Measurements from ENCODE around the gene BACH2. TPM values are rescaled to one million over a fixed set of nuclear protein-coding genes. Genes with fewer than 3 reads are reported as not detected.

BACH2 gene
- total and polyA plus RNA-seq, 2 of the 8 experiments (the other 6 are each of a cell fraction or from before 2014, with no cell fraction given): 1.9 to 5.9 TPM

DNA sequence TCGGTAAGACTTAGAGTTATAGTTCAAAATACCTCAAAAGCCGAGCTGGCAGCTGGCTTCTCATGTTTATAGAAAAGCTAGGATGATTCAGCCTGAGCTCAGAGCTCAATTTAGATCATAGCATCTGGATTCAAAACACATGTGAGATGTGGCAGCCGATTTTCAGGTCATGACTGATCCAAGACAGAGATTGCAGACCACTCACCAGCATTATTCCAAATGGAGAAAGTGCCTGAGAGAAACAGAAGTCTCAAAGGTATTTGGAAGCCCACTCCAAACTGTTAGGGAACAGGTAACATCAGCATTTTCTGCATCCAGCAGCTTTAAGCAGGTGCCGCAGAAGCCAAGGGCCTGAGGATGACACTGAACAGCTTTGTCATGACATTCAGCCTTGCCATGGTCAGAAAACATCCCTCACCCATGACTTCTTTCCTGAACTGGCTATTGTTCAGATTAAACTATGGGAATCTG lies 102.2 kb downstream of the BACH2 start:
- Histone ChIP-seq H3K4ac (replicated peaks; ENCODE audit: insufficient read length, low read depth, low read length) (no peak overlapping the region), H4K20me1 (replicated peaks in 1 of 2; ENCODE audit: control insufficient read depth in 1 of 2, insufficient read depth in 2 of 2, low read length in 2 of 2) (peaks cover 0 to 3% of the 10 kb centered on the region in 2 experiments), H2BK15ac (ENCODE audit: low read length) (no peak overlapping the region), H3K9ac (replicated peaks in 1 of 4; ENCODE audit: extremely low read depth in 1 of 4, low read depth in 3 of 4, low read length in 3 of 4) (no peak overlapping the region), H3K27ac (ENCODE audit: low read depth, low read length) (no peak overlapping the region), H3K27me3 (replicated peaks in 1 of 4; ENCODE audit: control insufficient read depth in 3 of 4, extremely low read depth in 1 of 4, insufficient read depth in 3 of 4, low read length in 3 of 4) (no peaks in the 10 kb centered on the region), H2BK120ac (replicated peaks; ENCODE audit: low read depth, low read length) (no peak overlapping the region), H3K36me3 (ENCODE audit: control insufficient read depth in 2 of 4, insufficient read depth in 4 of 4, low read length in 3 of 4) (peaks cover 0 to 15% (median 0%) of the 10 kb centered on the region in 4 experiments; a peak in 3 of 8 replicates), H3K79me2 (ENCODE audit: control insufficient read depth in 1 of 2, insufficient read depth in 2 of 2, low read length in 2 of 2) (no peaks in the 10 kb centered on the region), H2BK12ac (ENCODE audit: low read depth, low read length) (no peak overlapping the region), H4K8ac (ENCODE audit: extremely low read depth, insufficient read depth, low read length) (no peak overlapping the region), H3K56ac (replicated peaks; ENCODE audit: insufficient read length, low read depth, low read length) (no peak overlapping the region), H3K18ac (ENCODE audit: extremely low read depth, low read length) (no peak overlapping the region), H3K4me2 (ENCODE audit: insufficient read depth in 1 of 2, low read depth in 2 of 2, low read length in 2 of 2) (no peak overlapping the region), H4K91ac (replicated peaks; ENCODE audit: insufficient read length, low read length) (no peak overlapping the region), H2AFZ (ENCODE audit: low read length) (no peak overlapping the region), H3K4me1 (replicated peaks in 1 of 4; ENCODE audit: control insufficient read depth in 3 of 4, insufficient read depth in 4 of 4, low read length in 3 of 4) (peaks cover 0 to 7% (median 2%) of the 10 kb centered on the region in 4 experiments; a peak in 2 of 7 replicates), H3K4me3 (ENCODE audit: extremely low read depth in 1 of 4, insufficient read depth in 2 of 4, low read depth in 3 of 4, low read length in 4 of 4) (no peak overlapping the region), H2AK5ac (ENCODE audit: low read depth, low read length) (no peak overlapping the region), H4K5ac (ENCODE audit: insufficient read length, low read depth, low read length) (no peak overlapping the region), H3K23me2 (ENCODE audit: low read depth, low read length) (no peaks in the 10 kb centered on the region), H3K23ac (ENCODE audit: insufficient read length) (no peak overlapping the region), H2BK5ac (ENCODE audit: low read depth, low read length) (no peak overlapping the region), H3K14ac (ENCODE audit: insufficient read length) (no peak overlapping the region), H3K9me3 (ENCODE audit: insufficient read depth in 2 of 2, low read depth in 1 of 2, low read length in 1 of 2) (peaks cover 16 to 17% of the 10 kb centered on the region in 2 experiments), H3K79me1 (ENCODE audit: low read depth, low read length) (no peaks in the 10 kb centered on the region; the same call in 1 of the 2 replicates), H2BK20ac (ENCODE audit: low read length) (no peak overlapping the region)
- POLR2A ChIA-PET (ENCODE audit: partially characterized antibody): interaction anchor here (0.5 kb wide), 1 partner anchor 110 kb away, joined by 4 read pairs; no protein-coding TSS in a partner anchor
- TF ChIP-seq RBBP5 (IDR thresholded peaks at IDR 0.05; ENCODE audit: borderline replicate concordance, low read depth, low read length): no peak
- TF ChIP-seq HDAC2 (IDR thresholded peaks at IDR 0.05; ENCODE audit: borderline replicate concordance in 1 of 2, low read depth in 2 of 2, low read length in 2 of 2): no peak
- no peak for TF ChIP-seq SIX5 (IDR thresholded peaks at IDR 0.05; ENCODE audit: low read depth, low read length)
- TF ChIP-seq RFX5 (IDR thresholded peaks at IDR 0.05; ENCODE audit: borderline replicate concordance, low read depth, low read length): no peak
- TF ChIP-seq SP4 (IDR thresholded peaks at IDR 0.05; ENCODE audit: low read length): no peak
- no peak for TF ChIP-seq PHF8 (conservative IDR thresholded peaks at IDR 0.05; ENCODE audit: low read depth, low read length)
- no peak for TF ChIP-seq CHD1 (IDR thresholded peaks at IDR 0.05; ENCODE audit: low read depth, low read length)
- TF ChIP-seq MAFK (IDR thresholded peaks at IDR 0.05; ENCODE audit: low read depth, low read length): no peak
- no peak for TF ChIP-seq RXRA (IDR thresholded peaks at IDR 0.05; ENCODE audit: insufficient read depth, low read depth, low read length)
- TF ChIP-seq CTBP2 (IDR thresholded peaks at IDR 0.05; ENCODE audit: borderline replicate concordance, insufficient read depth, insufficient read length, low read length): no peak
- WGBS, 2 experiments (ENCODE audit: extremely low coverage in 1 of 2, insufficient coverage in 1 of 2, insufficient read length in 1 of 2, insufficient replicate concordance in 2 of 2, low coverage in 1 of 2, low lambda C conversion rate in 2 of 2, missing lambda C conversion rate in 1 of 2): 85% methylated on average over 4 of the region's 4 CpGs; no CpG with 5 or more reads in 1 of the 2 experiments
- DNase-seq (ENCODE audit: low read depth in 1 of 2, low spot score in 2 of 2): no peak
- no peak for FAIRE-seq
- CTCF ChIA-PET (ENCODE audit: partially characterized antibody): interaction anchor here (0.9 to 1.6 kb wide), 6 partner anchors 9 to 240 kb away, joined by 3 to 7 read pairs (median 4); no protein-coding TSS in a partner anchor
